HepG2 (cell line): ENCODE data around the gene PLRG1.

Experiments used
- FOXM1 ChIP-seq: sonication (generic); formaldehyde crosslinking; IDR thresholded peaks from 2 replicates; pipeline ENCODE4 v1.5.0; 2020; ENCODE audit warnings: missing genetic modification reagents
- MEIS1 ChIP-seq: sonication (generic); formaldehyde crosslinking; IDR thresholded peaks from 2 replicates; pipeline ENCODE4 v1.9.0; 2021; ENCODE audit warnings: mild to moderate bottlenecking, missing genetic modification reagents, moderate library complexity, borderline replicate concordance
- SMAD1 ChIP-seq: sonication (generic); formaldehyde crosslinking; IDR thresholded peaks from 2 replicates; pipeline ENCODE4 v1.4.0; 2020; ENCODE audit warnings: missing genetic modification reagents, low read depth, mild to moderate bottlenecking, borderline replicate concordance
- TRIM22 ChIP-seq: fragments of 450-650 bp; IDR thresholded peaks from 2 replicates; pipeline ENCODE4 v1.6.1; 2017
- ZNF510 ChIP-seq: sonication (generic); formaldehyde crosslinking; IDR thresholded peaks from 2 replicates; pipeline ENCODE4 v1.4.0; 2020; ENCODE audit warnings: low read depth, mild to moderate bottlenecking, missing genetic modification reagents

DNA sequence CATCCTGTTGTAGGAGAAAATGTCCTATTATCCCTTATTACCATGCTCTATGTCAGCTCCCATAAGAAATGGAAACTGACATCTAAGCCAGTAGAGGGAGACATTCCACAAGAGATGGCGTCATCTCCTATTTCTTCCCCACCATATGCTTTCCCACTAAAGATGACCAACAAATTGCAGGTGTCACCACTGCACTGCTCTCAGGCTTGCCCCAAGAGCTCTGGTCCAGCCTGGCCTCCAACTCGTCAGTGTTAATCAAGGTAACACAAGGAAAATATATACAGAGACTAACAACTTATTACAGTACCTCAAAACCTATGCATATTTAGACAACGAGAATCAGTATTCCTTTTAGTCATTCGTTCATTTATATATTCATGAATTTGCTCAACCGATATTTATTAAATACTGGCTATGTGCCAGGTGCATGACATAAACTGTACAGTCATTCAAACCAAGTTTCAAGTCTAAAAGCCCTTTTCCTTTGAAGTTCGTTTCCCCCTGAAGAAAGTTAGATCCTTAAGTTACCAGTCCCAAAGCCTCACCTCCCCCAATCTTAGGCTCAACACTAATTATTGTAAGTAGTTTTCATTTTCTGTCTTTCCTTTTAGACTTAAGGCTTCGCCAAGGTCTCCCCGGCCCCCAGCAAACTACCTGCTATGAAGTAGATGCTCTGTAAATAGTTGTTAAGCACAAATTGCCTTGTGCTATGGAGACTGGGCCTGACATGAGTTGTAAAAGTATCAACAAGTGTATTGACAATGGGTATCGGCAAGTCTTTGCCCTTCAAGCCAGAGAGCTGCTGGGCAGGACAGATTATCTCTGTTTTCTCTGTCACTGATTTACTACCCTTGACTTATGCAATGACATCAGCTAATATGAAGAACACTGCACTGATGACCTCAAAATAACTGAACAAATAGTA is 9.6 kb upstream of the PLRG1 start:
- TF ChIP-seq ZNF510 = 0 out of 2 replicates have a peak, but pooled peaks have one; percentile 55
- TF ChIP-seq SMAD1 (CRISPR knock-in tag) = no peak
- no peak for TF ChIP-seq FOXM1 (CRISPR knock-in tag)
- TF ChIP-seq MEIS1 (CRISPR knock-in tag) = peak; percentile 43; the same call in 1 of the 2 replicates
- no peak for TF ChIP-seq TRIM22
